IPS-18a (cell line): ENCODE data around the gene CD207.

ENCODE experiments used
- H3K27ac ChIP-seq: one replicate; pipeline ENCODE4 v1.5.1; 2013; ENCODE audit warnings: low read length
- H3K27me3 ChIP-seq: one replicate; pipeline ENCODE4 v1.6.1; 2013; ENCODE audit warnings: mild to moderate bottlenecking, low read length; ENCODE audit not compliant: control insufficient read depth, insufficient read depth
- H3K36me3 ChIP-seq: one replicate; pipeline ENCODE4 v1.6.1; 2013; ENCODE audit warnings: low read depth, low read length; ENCODE audit not compliant: control insufficient read depth
- H3K4me1 ChIP-seq: one replicate; pipeline ENCODE4 v1.6.1; 2013; ENCODE audit warnings: low read depth, low read length; ENCODE audit not compliant: control insufficient read depth
- H3K4me3 ChIP-seq: one replicate; pipeline ENCODE4 v1.5.1; 2013; ENCODE audit warnings: low read length
- H3K9ac ChIP-seq: one replicate; pipeline ENCODE4 v1.6.1; 2013; ENCODE audit warnings: mild to moderate bottlenecking, low read length, moderate library complexity
- H3K9me3 ChIP-seq: one replicate; pipeline ENCODE4 v1.6.1; 2013; ENCODE audit warnings: low read depth, low read length; ENCODE audit not compliant: control insufficient read depth

CD207 gene

GRCh38 chr2:70828914-70829824, 6.4 kb downstream of the CD207 start:
- Histone ChIP-seq H3K27me3 (no peaks in the 10 kb centered on the region), H3K4me1 (peaks cover 7% of the 10 kb centered on the region), H3K27ac (no peak overlapping the region), H3K36me3 (no peaks in the 10 kb centered on the region), H3K9ac (no peak overlapping the region), H3K4me3 (no peak overlapping the region), H3K9me3 (no peaks in the 10 kb centered on the region)

GRCh38 chr2:70828115-70828514, 7.5 kb downstream of the CD207 start:
- no peak overlapping the region for H3K9ac ChIP-seq

GRCh38 chr2:70827388-70827787, 8.2 kb downstream of the CD207 start:
- Histone ChIP-seq H3K36me3 (no peaks in the 10 kb centered on the region), H3K27ac (no peak overlapping the region), H3K9ac (no peak overlapping the region), H3K27me3 (no peaks in the 10 kb centered on the region), H3K4me1 (peaks cover 7% of the 10 kb centered on the region), H3K9me3 (no peaks in the 10 kb centered on the region), H3K4me3 (no peak overlapping the region)

More at GRCh38 chr2:70828115-70828514, 7.5 kb downstream of the CD207 start:
- Histone ChIP-seq H3K4me3 (no peak overlapping the region), H3K4me1 (peaks cover 7% of the 10 kb centered on the region), H3K27me3 (no peaks in the 10 kb centered on the region), H3K27ac (no peak overlapping the region), H3K36me3 (no peaks in the 10 kb centered on the region), H3K9me3 (no peaks in the 10 kb centered on the region)

GRCh38 chr2:70826696-70827350, 8.8 kb downstream of the CD207 start:
- H3K27ac ChIP-seq = no peak overlapping the region
- no peak overlapping the region for H3K4me3 ChIP-seq
- no peaks in the 10 kb centered on the region for H3K36me3 ChIP-seq
- no peaks in the 10 kb centered on the region for H3K27me3 ChIP-seq
- peaks cover 7% of the 10 kb centered on the region for H3K4me1 ChIP-seq
- H3K9me3 ChIP-seq = no peaks in the 10 kb centered on the region
- H3K9ac ChIP-seq = no peak overlapping the region

- Histone ChIP-seq H3K36me3 (no peaks in the 10 kb centered on the region), H3K9me3 (no peaks in the 10 kb centered on the region), H3K27ac (no peak overlapping the region), H3K27me3 (no peaks in the 10 kb centered on the region), H3K4me1 (peaks cover 5% of the 10 kb centered on the region), H3K4me3 (no peak overlapping the region), H3K9ac (no peak overlapping the region)
Measured at GRCh38 chr2:70823249-70823648, 12.4 kb downstream of the CD207 start.

GRCh38 chr2:70822843-70823242, 12.8 kb downstream of the CD207 start:
- Histone ChIP-seq H3K36me3 (no peaks in the 10 kb centered on the region), H3K9ac (no peak overlapping the region), H3K9me3 (no peaks in the 10 kb centered on the region), H3K4me3 (no peak overlapping the region), H3K27ac (no peak overlapping the region), H3K4me1 (peaks cover 1% of the 10 kb centered on the region), H3K27me3 (no peaks in the 10 kb centered on the region)

- no peaks in the 10 kb centered on the region for H3K9me3 ChIP-seq
- no peaks in the 10 kb centered on the region for H3K36me3 ChIP-seq
- no peak within 1 kb of the TSS for H3K9ac ChIP-seq
- H3K27ac ChIP-seq = no peak within 1 kb of the TSS
- no peak within 1 kb of the TSS for H3K4me3 ChIP-seq
- H3K4me1 ChIP-seq = no peaks in the 10 kb centered on the region
- no peaks in the 10 kb centered on the region for H3K27me3 ChIP-seq
Measured at GRCh38 chr2:70820499-70820898, 15.1 kb downstream of the CD207 start, which contains the start of gene CLEC4F. CLEC4F (minus strand) TSS chr2:70820599; CDS start chr2:70820523, 76 bp downstream.

- Histone ChIP-seq H3K4me3 (no peak overlapping the region), H3K9me3 (no peaks in the 10 kb centered on the region), H3K36me3 (no peaks in the 10 kb centered on the region), H3K4me1 (no peaks in the 10 kb centered on the region), H3K27ac (no peak overlapping the region), H3K27me3 (no peaks in the 10 kb centered on the region), H3K9ac (no peak overlapping the region)
Measured at GRCh38 chr2:70817284-70817954, 18.2 kb downstream of the CD207 start.

GRCh38 chr2:70816726-70817125, 18.9 kb downstream of the CD207 start:
- H3K4me3 ChIP-seq = no peak overlapping the region
- H3K27me3 ChIP-seq = no peaks in the 10 kb centered on the region

GRCh38 chr2:70808983-70809958, 26.3 kb downstream of the CD207 start:
- Histone ChIP-seq H3K9ac (no peak overlapping the region), H3K27me3 (no peaks in the 10 kb centered on the region), H3K36me3 (no peaks in the 10 kb centered on the region), H3K9me3 (no peaks in the 10 kb centered on the region), H3K27ac (no peak overlapping the region), H3K4me1 (no peaks in the 10 kb centered on the region), H3K4me3 (no peak overlapping the region)

More at GRCh38 chr2:70816726-70817125, 18.9 kb downstream of the CD207 start:
- no peaks in the 10 kb centered on the region for H3K9me3 ChIP-seq
- no peaks in the 10 kb centered on the region for H3K4me1 ChIP-seq
- H3K27ac ChIP-seq = no peak overlapping the region
- no peaks in the 10 kb centered on the region for H3K36me3 ChIP-seq
- no peak overlapping the region for H3K9ac ChIP-seq

GRCh38 chr2:70807828-70808118, 27.8 kb downstream of the CD207 start:
- no peaks in the 10 kb centered on the region for H3K4me1 ChIP-seq
- H3K36me3 ChIP-seq = no peaks in the 10 kb centered on the region
- H3K9ac ChIP-seq = no peak overlapping the region
- no peak overlapping the region for H3K4me3 ChIP-seq
- H3K27ac ChIP-seq = no peak overlapping the region
- H3K9me3 ChIP-seq = no peaks in the 10 kb centered on the region
- no peaks in the 10 kb centered on the region for H3K27me3 ChIP-seq
